ENCODE results near the gene DCAF8.

Gene DCAF8

DNA sequence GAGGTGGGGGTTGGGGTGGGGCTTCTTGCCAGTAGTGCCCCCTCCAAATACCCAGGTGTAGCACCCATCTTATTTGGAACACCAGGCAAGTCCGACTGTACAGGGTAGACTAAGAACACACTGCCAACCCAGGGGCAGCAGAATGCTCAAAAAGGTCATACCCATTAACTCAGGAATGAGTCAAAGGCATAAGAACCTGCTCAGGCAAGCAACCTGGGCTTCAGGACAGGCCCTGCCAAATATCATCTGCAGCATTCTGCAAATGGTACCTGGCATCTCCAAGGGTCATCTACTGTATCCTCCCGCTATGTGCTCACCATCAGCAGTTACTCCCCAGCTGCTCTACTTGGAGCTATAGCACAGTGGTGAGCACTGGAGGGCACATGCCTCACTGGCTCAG is 37.7 kb downstream of the DCAF8 start:
- DNase-seq: no peak

DNA sequence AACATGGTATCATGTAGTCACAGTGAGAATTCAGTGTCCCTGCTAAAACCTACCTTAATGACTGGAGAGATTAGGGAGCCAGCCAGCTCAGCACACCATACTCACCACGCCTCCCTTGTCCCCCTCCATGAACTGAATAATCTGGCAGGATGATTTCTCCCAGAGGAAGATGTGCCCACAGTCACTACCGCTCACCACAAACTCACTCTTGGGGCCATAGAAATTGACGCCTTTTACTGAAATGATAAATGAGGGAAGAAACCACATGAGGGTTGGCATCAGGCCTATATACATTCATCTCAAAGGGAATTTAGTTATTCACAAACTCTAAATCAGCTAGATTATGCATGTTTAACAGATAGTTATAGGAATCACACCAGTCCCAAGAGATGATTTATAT is 39.8 kb downstream of the DCAF8 start:
- DNase-seq: no peak

DNA sequence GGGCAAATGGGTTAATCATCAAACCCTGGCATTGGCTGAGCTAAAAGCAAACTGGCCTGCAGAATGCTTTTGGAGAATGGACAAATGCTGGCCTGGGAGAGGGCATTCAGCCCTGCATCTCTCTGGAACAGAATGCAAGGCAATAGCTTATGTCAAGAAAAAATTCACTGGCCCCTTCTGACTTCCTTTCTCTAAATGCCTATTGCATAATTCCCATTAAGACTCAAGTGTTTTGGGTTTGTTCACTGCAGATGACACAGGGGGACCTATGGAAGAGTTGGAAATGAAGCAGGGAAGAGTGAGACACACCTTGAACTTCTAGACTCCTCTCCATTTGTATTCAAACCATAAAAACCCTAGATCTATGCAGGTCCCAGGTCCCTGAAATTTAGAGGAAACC is 41.3 kb downstream of the DCAF8 start:
- no peak for DNase-seq

DNA sequence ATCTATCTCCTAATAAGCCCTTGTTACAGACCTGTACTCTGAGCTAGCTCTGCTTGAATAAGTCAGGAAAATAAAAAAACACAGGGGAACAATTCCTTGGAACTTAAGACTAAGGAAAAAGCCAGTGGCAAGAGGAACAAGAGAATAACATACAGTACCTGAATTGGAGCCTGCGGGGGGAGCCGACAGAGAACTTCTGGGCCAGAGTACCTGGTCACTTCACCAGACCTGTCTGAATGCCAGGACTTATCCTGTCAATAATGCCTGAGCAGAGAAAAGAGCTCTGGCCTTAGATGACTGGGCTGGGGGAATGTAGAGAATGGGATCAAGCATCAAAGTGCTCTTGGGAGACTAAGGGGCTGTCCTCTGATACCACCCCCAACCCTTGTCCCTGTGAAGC is 42.0 kb downstream of the DCAF8 start:
- DNase-seq: no peak

DNA sequence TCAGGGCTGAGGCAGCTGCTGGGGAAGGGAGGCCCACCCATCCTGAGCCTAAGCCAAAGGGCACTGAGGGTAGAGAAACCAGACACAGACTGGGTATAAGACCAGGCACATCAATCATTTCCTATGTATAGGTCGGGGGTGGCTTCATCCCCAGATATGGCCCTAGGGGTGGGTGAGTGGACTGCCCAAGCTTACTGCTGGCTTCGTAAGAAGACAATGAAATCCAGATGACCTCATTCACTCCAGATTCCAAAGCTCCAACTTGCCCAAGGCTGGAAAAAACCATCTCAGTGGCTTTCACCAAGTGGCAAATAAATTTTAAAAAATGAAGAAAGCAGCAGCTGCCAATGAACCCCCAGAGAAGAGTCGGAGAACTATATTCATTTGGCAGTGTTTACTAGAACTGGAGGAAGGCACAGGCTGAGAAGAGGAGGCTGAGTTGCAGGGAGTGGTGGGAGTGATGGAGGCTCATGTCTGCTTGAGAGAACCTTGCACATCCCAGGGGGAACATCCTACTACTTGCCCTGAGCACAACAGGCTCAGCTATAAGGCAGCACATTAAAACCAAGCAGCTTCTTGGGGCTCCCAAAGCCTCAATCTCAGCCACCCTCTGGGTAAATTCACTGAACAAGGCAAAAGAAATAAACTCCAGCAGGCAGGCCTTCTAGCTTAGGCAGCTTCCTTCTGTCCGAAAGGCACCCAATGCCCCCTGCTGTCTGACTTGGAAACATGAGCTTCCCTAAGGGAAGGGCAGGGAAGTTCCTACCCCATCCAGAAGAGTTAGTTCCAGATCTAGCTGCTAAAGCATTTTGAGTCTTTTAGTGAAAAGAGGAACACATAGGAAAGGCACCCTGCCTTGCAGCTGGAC is 43.1 kb downstream of the DCAF8 start:
- no peak for DNase-seq

DNA sequence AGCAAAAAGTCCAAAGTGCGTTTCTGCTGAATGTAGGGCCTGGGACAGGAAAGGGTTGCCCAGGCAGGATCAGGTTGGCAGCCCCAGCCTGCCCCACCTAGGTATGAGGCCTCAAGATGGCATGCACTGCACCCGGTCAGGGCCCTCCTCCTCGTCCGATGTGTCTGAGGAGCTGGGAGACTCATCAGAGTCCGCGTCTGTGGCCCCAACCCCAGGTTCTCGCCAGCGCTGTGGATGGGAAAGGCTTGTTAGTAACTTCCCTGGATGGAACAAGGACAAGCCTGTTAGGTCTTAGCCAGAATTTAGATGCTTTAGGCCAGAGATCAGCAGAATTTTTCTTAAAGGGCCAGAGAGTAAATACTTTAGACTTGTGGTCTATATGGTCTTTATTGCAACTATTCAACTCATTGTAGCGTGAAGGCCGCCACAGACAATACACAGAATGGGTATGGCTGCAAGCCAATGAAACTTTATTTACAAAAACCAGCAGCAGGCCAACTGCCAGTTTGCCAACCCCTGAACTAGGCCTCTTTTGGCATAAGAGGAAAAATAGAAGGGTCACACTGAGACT is 44.8 kb downstream of the DCAF8 start:
- DNase-seq: no peak

DNA sequence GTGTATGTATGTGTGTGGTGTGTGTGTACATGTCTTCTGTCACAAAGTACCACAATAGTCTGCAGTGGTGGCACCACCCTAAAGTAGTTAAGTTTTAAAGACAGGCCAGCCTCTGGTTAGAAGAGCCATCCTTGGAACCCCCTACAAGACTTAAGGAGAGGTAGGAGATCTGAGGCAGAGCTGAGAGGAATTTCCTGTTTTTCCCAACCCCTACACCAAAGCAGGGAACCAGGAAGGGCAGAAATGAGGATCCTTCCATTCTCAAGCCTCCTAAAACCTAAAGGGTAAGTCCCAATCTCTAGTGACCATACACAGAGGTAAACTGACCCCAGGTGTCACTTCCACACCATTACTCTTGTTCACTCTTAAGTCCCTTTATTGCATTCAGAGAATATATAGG is 46.0 kb downstream of the DCAF8 start:
- DNase-seq: no peak

DNA sequence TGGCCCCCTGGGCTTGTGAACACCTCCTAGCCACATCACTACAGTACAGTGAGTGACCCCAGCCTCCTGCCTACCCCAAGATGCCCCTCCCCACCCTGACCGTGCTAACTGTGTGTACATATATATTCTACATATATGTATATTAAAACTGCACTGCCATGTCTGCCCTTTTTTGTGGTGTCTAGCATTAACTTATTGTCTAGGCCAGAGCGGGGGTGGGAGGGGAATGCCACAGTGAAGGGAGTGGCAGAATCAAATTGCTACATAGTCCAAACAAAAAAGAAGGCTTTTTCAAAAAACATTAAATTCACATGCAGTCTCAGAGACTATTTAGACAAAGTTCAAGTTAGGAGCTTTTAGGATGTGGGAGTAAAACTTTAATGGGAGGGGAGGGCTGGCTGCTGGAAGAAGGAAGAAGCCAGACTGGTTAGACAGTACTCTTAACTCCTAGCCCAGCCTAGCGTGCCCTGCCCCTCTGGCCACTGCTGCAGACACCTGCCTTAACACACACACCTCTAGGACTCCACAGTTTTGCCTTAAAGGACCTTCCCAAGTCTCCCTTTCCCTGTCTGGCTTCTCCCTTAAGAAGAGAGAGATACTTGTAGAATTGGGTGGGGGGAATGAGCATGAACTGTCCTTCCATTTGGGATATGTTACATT is 47.7 kb downstream of the DCAF8 start:
- no peak for DNase-seq

DNA sequence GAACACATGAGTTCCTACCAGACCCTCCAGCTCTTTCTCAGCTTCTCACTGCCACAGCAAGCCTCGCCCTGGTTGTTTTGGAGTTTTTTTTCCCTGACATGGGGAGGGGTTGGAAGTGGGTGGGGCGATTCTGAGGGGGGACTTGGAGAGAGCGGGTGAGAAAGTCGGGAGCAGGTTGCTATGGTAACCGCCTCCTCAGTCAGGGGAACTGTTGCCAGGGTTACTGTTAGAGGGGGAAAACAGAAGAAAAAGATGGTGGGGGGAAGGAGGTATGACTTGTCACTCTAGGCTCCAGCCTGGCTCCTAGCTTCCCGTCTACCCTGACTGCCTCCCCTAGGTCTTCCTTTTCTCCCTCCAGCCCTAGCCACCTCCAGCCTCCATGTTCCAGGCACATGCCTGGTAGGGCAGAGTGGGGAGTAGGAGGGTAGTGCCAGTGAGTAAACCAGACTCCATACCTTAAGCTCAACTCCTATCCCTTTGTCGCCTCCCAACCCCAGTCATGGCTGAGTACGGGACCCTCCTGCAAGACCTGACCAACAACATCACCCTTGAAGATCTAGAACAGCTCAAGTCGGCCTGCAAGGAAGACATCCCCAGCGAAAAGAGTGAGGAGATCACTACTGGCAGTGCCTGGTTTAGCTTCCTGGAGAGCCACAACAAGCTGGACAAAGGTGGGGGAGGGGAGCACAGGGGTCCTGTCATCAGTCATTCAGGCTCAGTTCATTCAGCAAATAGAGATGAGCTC is 51.1 kb downstream of the DCAF8 start:
- DNase-seq: no peak

DNA sequence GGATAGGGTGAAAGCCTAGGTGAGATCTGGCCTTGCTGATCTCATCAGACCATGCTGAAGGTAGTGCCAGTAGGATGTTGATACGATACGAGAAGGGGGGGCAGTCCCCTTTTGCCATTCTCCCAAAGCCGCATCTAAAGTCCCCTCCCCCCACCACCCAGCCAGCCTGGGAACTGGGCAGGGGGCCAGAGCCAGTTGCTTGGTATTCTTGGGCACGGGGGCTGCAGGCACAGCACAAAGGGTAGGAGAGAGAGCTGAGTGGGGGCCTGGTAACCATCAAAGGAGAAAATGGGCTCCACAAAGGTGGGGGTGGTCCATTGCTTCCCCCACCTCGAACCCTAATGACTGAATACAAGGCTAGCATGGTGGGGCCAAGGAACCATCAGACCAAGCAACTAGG is 51.8 kb downstream of the DCAF8 start:
- DNase-seq: no peak

DNA sequence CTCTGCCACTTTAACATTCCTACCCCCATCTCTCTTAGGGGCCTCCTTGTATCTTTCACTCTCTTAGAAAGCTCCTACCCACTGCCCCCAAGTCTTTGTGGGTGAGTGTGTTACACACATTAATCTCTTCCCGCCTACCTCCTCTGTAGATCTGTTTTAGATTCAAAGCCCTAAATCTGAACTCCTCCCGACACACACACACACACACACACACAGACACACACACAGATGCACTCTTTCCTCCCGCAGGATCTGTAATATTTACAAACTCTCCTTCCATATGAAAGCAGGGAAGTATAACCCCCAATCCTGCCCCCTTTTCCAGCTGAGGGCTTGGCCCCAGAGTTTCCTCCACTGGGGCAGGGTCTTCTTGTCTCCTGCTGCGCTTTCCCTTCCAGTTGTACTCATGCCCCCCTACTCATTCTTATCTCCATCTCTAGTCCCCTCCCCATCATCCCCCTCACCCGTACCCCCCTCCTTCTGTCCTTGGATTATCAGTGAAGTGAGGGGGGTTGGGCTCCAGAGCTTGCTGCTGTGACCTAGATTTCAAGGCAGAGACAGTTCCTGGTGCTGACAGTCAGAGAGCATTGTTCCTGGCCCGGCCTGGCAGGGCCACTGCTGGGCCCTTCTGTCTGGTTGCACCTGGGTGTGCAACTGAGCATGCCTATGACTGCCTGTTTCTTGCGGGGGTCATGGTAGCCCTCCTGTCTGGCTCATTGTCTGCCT is 52.9 kb downstream of the DCAF8 start:
- DNase-seq: no peak

DNA sequence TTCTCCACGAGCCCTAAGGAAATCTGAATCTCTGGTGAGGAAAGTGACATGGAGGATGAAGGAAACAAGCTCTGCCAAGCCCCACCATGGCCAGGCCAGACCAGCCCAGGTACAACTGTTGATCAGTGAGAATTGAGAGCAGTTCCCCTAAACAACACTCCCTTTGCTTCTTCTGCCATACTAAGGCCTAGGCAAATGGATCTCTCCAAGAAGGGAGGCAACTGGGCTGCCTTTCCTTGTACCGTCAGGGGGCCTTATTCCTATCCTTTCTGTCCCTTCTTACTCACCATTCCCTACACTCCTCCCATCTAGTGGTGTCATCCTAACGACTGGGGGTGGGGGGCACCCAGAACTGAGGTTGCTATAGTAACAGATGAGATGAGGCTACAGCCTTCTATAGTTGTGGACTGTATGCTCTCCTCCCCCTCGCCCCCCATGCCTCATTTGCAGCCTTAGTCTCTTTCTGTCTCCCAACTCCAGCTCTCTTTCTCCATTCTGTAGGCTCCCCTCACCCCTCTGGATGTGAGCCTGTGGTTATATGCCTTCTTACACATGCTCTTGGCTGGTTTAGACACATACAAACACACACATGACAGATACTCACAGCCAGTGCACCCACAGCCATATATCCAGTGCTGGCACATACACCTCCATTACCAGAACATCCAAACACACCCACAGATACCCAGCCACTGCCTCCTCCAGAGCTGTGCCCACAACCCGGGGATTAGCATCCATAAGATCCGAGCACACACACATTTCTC is 53.6 kb downstream of the DCAF8 start:
- DNase-seq: no peak

DNA sequence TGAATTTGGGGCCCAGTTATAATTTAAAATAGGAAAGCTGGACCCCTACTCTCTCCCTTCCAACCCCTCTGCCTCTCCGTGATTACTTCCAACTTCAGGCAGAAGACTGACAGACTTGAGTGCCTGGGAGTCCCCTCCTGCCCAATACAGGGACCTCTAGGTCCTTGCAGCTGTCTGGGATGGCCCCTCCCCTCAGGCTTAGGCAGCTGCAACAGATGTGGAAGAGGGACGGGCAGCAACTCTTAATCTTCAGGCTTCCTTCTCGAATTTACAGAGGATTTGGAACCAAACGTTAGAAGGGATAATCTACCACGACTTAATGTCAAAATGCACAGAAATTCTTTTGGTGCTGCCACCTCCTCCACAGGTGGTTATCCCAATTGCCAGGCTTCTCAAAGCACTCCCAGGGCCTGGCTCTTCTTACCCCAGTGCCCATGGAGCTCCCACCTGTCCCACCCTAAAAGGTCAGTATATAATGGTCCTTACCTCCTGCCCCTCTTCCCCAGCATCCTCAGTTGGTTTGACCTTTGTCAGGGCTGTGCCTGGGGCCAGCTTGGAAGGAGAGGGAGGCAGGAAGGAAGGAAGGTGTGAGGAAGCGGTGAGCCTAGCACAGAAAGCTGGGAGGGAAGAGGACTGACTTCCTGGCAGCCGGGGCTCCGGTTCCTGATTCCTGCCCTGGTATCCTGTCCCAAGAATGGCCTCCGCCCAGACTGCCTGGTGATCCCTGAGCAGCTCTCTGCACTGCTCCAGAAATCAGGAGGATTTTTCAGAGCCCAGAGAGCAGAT is 54.4 kb downstream of the DCAF8 start:
- no peak for DNase-seq

DNA sequence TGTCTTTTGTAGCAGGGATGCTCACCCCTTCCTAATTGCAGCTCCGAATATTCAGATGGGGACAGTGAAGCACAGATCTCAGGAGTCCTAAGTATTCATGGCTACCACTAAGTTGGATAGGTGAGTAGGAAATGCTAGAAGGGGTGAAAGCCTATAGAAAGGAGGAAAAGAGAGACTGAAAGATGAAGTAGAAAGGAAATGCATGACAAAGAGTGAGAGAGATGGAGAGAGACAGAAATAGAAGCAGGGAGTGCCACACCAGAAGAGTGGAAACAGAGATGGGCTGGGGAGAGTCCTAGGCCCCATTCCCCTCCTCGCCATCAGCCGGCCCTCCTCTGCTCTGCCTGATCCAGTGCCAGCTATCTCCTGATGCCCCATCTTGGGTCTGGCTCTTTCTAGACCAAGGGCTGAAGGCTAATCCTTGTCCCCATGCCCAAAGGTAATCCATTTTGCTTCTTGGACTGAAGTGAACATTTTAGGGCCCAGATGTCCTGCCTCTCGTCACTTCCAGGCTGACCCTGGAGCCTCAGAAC is 55.2 kb downstream of the DCAF8 start:
- DNase-seq: no peak

DNA sequence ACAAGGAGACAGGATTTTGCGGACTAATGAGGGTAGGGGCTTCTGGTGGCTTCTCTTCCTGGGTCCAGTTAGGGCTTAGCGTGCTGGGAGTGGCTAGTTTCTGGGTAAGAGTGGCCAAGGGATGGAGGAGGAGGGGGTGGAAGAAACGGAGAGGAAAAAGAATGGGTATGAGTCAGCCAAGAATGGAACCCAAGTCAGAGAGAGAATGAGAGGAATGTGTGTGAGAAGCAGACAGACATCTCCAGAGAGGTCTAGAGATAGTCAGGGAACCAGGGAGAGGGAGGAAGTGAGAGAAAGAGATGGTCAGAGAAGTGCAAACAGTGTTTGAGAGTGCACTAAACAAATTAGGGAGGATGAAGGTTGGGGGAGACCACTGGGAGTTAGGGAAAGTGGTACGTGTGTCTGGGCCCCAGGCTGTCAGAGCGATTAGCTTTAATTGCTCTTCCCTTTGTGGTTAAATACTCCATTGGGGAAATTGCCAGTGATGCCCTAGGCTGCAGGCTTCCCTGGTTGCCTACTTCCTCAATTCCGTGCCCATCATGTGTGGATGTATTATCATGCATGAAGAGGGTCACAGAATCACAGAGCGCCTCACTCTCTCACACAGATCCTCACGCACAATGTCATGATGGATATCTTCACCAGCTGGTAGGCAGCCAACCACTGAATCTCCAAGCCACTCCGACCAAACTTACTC is 55.8 kb downstream of the DCAF8 start:
- DNase-seq: no peak

DNA sequence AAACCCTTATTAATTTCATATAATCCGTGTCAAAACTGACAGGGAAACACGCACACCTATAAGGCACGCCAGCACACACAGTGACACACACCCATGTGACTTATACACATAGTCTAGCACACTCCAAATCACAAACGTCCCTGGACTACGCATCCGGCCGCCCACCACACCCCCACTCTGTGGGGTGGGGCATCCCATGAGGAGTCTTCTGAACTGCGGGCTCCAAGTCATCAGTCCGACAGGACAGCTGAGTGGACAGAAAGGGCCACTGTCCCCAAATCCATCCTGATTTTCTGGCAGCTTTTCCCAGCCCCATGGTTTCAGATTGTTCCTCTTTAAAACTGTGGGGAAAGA is 56.3 kb downstream of the DCAF8 start:
- no peak for DNase-seq

DNA sequence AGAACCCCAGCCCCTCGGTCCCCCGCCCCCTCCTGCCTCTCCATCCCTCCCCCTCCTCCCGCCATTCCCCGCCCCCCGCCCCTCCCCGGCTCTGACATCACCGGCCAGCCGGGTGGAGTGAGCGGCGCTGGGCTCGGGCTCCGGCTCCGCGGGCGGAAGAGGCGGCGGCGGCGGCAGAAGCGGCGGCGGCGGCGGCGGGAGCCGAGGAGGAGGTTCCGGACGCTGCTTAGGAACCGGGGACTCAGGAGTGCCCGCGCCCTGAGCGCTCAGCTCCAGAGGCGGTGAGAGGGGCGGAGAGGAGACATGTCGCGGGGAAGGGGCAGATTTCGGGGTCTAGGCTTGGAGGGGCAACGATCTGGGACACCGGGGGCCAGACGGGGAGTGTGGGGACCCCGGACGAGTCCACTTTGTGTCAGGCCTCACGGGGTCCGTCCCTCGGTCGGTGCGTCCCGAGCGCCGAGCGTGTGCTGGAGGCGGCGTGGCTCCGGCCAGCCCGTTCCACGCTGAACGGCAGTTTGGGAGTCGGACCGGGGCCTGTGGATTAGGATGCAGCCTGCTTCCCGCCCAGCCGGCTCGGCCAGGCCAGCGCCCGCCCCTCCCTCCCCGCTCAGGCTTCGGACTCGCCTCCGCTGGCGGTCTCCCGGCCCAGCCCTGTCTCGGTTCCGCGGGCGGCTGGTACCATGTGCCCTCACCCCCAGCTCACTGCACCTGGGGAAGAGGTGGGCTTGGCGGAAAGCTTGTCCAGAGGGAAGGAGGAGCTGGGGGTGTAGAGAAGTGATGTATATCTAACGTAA is 56.9 kb downstream of the DCAF8 start, which contains the start of gene PEA15:
PEA15 (plus strand) TSS at position 143 of the 794 bp plus-strand sequence. CDS start 6,161 bp downstream, outside the sequence.
- peak; percentile 42 for DNase-seq

DNA sequence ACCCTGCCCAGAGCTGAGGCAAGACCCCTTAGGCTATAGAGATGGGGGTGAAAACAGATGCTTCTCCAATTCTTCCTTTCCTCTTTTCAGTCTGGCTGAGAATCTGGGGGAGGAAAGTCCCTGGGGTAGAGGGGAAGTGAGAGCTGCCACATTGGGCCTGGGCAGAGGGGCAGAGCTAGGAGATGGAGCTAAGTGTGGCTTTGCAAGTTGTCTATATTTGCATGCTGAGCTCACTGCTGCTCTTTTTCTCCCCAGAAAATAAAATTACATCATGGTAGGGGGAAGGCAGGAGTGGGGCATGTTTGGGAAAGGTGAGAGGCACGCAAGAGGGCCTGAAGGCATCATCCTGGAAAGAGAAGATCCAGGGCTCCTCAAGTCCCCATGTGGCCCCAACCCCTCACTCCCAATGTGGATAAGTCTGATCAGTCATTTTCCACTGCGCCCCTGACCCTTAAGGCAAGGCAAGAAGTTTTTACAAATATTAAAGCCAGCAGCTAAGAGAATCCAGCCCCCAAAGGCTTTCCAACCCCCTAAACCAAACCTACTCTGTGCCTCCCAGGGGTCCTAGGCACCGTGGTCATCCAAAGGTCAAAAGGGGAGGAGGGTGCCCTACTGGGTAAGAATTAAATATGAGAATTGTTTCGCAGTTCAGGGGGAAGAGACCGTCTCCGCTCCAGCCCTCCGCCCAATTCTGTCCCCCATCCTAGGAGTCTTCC is 57.7 kb downstream of the DCAF8 start:
- no peak for DNase-seq

DNA sequence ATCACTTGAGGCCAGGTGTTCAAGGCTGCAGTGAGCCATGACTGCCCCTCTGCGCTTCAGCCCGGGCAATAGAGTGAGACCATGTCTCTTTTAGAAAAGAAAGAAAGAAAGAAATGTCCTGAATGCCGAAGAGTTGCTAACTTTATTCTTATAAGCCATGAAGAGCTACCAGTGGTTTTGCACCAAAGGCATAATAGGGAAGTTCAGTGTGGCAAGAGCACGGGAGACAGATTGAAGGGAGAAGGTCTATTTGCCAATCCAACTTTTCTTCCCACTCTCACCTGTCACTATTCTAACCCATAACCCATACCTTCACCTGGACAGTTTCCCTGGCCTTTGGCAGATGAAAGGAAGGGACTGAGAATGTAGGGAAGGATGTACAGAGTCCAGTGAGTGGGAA is 61.6 kb downstream of the DCAF8 start:
- DNase-seq: no peak
